Body of pancreas (tissue), 4 donors: ENCODE results near the gene TBX21.

Experiments used
- CTCF ChIP-seq, 7 experiments: fragments of 450-650 bp in 4 of 7; fragments of 200-600 bp in 3 of 7; sonication (generic) in 3 of 7; IDR thresholded peaks; one replicate each; pipeline ENCODE4 v1.5.1; 2016 to 2019; ENCODE audit warnings: antibody characterized with exemption in 7 of 7
- POLR2A ChIP-seq, 3 donors: fragments of 450-650 bp; IDR thresholded peaks; one replicate each; pipeline ENCODE4 v1.6.1; 2016; ENCODE audit warnings: antibody characterized with exemption in 3 of 3, mild to moderate bottlenecking in 2 of 3

- TF ChIP-seq CTCF (IDR thresholded peaks at IDR 0.05) (no peak), POLR2A (IDR thresholded peaks at IDR 0.05) (no peak)
These were observed 2.4 kb upstream of the TBX21 start for GRCh38 chr17:47730681-47731080.
